HG03064 (cell line): ENCODE data around the gene EP400.

Source experiments
- ATAC-seq: cut with Tn5 transposase; IDR thresholded peaks from one replicate; pipeline ENCODE4 v1.9.1; 2021; ENCODE audit warnings: low read depth; ENCODE audit not compliant: unreplicated experiment

EP400 gene

DNA sequence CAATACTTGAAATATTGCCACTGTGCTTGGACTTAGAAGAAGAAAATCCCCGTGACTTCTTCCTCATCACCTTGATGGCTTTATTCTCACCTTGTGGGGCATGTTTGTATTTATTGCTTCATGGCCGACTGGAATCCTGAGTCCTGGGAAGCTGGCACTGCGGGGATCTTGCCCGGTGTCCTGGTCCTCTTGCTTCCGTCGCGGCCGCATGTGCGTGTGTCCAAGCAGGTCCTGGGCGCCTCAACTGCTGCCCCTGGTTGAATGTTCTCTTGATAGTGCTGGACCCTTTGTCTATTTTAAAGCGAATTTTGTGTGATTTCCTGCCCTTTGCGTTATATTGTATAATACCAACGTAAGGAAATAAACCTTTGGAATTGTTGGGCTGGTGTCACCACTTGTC lies 27.0 kb upstream of the EP400 start:
- ATAC-seq = no peak

DNA sequence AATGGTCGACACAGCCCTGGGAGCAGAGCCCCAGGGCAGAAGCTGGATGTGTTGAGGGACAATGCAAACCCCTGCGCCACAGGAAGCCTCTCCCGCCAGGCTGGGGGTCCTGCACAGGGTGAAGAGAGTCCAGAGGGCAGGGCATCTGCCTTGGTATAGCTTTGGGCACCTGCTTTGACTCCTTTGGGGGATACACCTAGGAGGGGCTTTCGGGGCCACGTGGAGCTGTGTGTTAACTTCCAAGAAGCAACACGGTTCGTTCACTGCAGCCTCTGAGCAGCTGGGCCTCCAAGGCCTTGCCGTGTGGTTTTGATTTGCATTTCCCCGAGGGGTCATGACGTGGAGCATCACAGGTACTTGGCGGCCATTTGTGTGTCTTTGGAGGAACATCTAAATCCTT lies 26.5 kb upstream of the EP400 start:
- ATAC-seq = peak; percentile 65

GRCh38 chr12:131927110-131928079 lies 22.3 kb upstream of the EP400 start:
- ATAC-seq = no peak

DNA sequence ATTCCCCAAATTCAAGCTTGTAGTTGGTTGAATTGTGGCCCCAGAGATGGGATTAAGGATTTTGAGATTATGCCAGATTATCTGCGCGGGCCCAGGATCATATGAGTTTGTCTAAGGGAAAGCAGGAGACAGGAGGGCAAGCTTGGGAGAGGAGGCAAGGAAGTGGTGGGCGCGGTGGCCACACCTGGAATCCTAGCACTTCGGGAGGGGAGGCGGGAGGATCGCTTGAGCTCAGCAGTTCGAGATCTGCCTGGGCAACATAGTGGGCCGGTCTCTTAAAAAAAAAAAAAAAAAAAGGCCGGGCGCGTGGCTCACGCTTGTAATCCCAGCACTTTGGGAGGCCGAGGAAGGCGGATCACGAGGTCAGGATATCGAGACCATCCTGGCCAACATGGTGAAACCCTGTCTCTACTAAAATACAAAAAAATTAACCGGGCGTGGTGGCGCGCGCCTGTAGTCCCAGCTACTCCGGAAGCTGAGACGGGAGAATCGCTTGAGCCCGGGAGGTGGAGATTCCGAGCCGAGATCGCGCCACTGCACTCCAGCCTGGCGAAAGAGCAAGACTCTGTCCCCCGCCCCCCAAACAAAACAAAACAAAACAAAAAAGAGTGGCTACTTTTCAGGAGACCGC lies 21.5 kb upstream of the EP400 start:
- no peak for ATAC-seq

GRCh38 chr12:131928711-131929580 lies 20.8 kb upstream of the EP400 start, which contains the start of gene PUS1:
PUS1 (plus strand) TSS chr12:131929276; CDS start chr12:131929723, 447 bp downstream.
- ATAC-seq = peak; percentile 62

DNA sequence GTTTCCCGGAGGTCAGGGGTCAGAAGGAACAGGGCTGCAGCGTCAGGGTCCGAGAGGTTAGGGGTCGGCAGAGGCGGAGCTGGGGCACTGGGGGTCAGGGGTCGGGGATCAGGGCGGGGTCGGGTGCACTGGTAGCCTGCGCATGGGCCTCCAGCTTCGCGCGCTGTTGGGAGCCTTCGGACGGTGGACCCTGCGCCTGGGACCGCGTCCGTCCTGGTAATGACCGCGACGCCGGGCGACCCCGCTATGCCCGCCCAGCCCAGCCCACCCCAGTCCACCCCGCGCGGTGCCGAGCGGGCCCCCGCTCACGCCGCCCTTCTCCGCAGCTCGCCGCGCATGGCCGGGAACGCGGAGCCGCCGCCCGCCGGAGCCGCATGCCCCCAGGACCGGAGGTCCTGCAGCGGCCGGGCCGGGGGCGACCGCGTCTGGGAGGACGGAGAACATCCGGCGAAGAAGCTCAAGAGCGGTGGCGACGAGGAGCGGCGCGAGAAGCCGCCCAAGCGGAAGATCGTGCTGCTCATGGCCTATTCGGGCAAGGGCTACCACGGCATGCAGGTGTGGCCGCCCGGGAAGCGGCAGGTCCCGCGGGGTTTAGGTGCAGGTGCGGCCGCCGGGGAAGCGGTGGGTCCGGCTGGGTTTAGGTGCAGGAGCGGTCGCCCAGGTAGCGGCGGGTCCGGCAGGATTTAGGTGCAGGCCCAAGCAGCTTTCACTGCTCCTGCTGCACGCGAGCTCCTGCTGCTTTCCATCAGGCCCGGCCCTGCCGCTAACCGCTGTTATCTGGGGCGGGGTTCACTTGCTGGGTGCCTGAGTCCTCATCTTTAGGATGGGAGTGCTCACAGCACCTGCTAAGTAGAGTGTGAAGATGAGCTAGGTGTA lies 19.9 kb upstream of the EP400 start:
- ATAC-seq = no peak

DNA sequence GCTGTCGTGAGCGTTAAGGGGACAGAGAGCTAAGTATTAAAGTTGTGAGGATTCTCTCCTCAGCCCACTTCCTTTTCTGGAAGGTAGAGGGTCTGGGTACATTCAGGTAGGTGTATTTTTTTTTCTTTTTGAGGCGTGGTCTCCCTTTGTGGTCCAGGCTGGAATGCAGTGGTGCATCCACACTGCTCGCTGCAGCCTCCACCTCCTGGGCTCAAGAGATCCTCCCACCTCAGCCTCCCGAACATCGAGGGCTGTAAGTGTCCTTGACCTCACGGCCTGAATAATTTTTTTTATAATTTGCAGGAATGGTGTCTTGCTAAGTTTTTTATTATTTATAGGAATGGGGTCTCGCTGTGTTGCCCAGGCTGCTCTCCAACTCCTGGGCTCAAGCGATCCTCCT lies 19.2 kb upstream of the EP400 start:
- ATAC-seq = no peak

DNA sequence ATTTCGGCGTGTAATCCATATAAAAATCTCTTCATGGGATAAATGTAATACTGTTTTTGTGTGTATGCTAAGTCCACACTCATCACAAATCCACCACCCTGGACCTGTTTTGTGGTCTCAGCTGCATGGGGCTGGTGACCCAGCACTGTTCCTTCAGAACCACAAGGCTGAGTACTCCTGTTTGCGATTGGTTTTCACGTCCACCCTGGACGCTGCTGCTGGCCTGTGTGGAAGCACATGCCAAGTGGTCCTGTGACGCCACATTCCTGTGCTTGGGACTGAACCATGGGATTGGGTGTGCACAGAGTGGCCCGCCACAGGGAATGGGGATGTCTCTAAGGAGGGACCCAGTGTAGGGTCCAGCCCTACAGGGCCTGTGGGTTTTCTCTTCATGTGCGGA lies 16.4 kb upstream of the EP400 start:
- no peak for ATAC-seq

DNA sequence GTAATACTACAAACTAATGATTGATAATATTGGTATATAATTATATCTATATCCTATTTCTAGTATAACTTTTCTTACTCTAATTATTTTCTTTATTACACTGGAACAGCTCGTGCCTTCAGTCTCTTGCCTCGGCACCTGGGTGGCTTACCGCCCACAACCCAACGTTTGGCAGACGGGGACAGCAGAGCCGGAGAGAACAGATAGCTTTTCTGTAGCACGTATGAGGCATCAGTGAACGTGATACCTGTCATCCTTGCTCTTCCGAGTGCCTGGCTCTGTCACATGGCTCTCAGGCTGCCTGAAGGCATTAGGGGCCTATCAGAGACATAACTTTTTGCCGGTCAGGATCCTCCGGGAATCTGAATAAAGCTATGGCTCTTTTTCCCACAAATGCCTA lies 15.2 kb upstream of the EP400 start:
- ATAC-seq = no peak

- no peak for ATAC-seq
Measured at GRCh38 chr12:131938082-131938481, 11.7 kb upstream of the EP400 start.

DNA sequence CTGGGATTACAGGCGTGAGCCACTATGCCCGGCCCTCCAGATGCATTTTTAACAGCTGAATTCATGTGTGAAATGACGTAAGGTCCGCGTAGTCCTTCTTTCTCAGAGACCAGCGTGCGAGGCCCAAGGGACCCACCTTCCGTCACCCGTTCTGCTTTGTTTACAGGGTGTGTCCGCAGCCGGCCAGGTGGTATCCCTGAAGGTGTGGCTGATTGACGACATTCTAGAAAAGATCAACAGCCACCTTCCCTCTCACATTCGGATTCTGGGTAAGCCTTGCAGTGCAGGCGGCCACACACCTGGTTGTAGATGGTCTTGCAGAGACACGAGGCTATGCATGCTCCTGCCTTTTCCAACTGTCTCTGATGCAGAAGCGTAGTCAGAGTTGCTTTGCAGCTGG lies 10.7 kb upstream of the EP400 start:
- no peak for ATAC-seq

DNA sequence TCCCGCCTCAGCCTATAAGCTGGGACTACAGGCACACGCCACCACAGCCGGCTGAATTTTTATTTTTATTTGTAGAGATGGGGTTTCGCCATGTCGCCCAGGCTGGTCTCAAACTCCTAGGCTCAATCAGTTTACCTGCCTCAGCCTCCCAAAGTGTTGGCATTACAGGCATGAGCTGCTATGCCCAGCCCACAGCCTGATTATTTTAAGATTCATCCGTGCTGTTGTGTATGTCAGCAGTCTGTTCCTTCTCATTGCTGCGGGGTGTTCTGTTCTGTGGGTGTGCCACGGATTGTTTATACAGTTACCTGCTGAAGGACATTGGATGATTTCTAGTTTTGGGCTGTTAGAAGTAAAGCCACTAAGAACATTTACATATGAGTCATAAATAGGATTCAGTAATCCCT lies 9.6 kb upstream of the EP400 start:
- no peak for ATAC-seq

DNA sequence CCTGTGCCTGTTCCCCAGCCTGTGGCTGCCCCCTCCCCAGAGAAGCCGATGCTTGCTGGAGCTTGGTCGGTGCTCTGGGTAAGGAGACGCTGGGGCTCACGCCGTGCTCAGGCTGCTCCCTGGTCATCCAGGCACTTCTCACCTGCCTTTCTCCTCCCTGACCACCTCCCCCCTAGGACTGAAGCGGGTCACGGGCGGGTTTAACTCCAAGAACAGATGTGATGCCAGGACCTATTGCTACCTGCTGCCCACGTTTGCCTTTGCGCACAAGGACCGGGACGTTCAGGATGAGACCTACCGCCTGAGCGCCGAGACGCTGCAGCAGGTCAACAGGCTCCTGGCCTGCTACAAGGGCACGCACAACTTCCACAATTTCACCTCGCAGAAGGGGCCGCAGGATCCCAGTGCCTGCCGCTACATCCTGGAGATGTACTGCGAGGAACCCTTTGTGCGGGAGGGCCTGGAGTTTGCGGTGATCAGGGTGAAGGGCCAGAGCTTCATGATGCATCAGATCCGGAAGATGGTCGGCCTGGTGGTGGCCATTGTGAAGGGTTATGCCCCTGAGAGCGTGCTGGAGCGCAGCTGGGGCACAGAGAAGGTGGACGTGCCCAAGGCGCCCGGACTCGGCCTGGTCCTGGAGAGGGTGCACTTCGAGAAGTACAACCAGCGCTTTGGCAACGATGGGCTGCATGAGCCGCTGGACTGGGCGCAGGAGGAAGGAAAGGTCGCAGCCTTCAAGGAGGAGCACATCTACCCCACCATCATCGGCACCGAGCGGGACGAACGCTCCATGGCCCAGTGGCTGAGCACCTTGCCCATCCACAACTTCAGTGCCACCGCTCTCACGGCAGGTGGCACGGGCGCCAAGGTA lies 8.4 kb upstream of the EP400 start:
- no peak for ATAC-seq

GRCh38 chr12:131941987-131942341 lies 7.8 kb upstream of the EP400 start:
- ATAC-seq = no peak

- no peak for ATAC-seq
Measured at GRCh38 chr12:131942671-131943070, 7.1 kb upstream of the EP400 start.

DNA sequence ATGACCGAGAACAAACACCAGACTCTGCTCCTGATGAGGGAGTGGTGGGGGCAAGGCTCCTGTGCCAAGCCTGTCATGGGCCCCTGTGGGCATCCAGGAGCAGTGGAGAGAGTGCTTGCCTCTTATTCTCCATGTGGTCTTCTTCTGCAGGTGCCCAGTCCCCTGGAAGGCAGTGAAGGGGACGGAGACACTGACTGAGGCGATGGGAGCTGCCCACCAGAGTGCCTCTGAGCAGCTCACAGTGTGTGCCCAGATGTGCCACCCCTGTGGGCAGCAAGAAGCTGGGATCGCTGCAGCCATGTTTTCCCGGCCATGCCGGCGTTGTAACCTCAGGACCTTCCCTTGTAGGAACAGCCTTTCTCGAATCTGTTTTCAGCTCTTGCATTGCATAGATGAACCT lies 6.4 kb upstream of the EP400 start:
- ATAC-seq = no peak

GRCh38 chr12:131943876-131944275 lies 5.9 kb upstream of the EP400 start:
- ATAC-seq = no peak

DNA sequence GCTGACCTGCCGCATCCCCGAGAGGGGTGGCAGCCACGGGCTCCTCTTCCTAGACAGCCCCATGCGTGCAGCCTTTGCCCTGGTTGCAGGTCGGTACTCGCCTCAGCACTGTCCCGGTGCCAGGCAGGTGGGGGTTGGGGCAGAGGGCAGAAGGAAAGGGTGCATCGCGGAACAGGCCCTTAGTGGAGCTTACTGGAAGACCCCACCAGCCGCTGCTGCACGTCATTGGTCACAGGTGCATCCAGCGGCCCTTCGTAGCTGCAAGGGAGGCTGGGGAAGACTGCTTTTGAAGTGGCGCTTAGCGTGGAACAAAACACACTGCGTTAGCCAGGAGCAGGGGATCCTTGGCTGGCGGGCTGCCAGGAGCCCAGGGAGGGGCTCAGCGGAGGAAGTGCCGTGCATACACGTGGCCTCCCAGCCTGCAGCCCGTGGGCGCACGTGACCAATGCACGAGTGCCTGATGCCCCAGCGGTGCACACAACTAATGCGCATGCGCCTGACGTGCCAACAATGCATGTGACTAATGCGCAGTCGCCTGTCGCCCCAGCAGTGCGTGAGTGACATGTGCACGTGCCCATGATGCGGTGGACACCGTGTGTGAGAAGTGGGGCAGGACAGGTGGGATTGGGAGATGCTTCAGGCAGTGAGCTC lies 5.0 kb upstream of the EP400 start:
- ATAC-seq = no peak

GRCh38 chr12:131946757-131947156 lies 3.0 kb upstream of the EP400 start:
- ATAC-seq = no peak
